Smooth muscle cell (in vitro differentiated cells): Measurements from ENCODE around the gene ATP6AP1. TPM values are rescaled to one million over a fixed set of nuclear protein-coding genes. Genes with fewer than 3 reads are reported as not detected.

Experiments
- DNase-seq: peaks from one replicate; lab custom pipeline; 2025; ENCODE audit not compliant: unreplicated experiment; lab: John Stamatoyannopoulos, UW
- H2AFZ ChIP-seq: fragments of 200-600 bp; sonication (generic); 2 replicates; pipeline ENCODE4 v1.6.0; 2016; ENCODE audit warnings: antibody characterized with exemption, low read depth, mild to moderate bottlenecking
- H3F3A ChIP-seq: fragments of 200-600 bp; sonication (generic); 2 replicates; pipeline ENCODE4 v1.6.0; 2017; ENCODE audit warnings: antibody characterized with exemption, low read depth
- H3K27ac ChIP-seq: fragments of 200-600 bp; sonication (generic); 2 replicates; pipeline ENCODE4 v1.5.1; 2016; ENCODE audit warnings: low read depth, mild to moderate bottlenecking
- H3K27me3 ChIP-seq: fragments of 200-600 bp; sonication (generic); 2 replicates; pipeline ENCODE4 v1.6.1; 2016; ENCODE audit warnings: low read depth, mild to moderate bottlenecking
- H3K36me3 ChIP-seq: fragments of 200-600 bp; sonication (generic); 2 replicates; pipeline ENCODE4 v1.5.1; 2016; ENCODE audit warnings: low read depth
- H3K4me1 ChIP-seq: fragments of 200-600 bp; sonication (generic); 2 replicates; pipeline ENCODE4 v1.5.1; 2016; ENCODE audit warnings: low read depth
- H3K4me2 ChIP-seq: fragments of 200-600 bp; sonication (generic); 2 replicates; pipeline ENCODE4 v1.6.0; 2016; ENCODE audit warnings: mild to moderate bottlenecking
- H3K4me3 ChIP-seq: fragments of 200-600 bp; sonication (generic); 2 replicates; pipeline ENCODE4 v1.5.1; 2016; ENCODE audit warnings: mild to moderate bottlenecking
- H3K79me2 ChIP-seq: fragments of 200-600 bp; sonication (generic); 2 replicates; pipeline ENCODE4 v1.6.0; 2016; ENCODE audit warnings: low read depth, mild to moderate bottlenecking
- H3K9ac ChIP-seq: fragments of 200-600 bp; sonication (generic); 2 replicates; pipeline ENCODE4 v1.6.0; 2016; ENCODE audit warnings: low read depth
- H3K9me3 ChIP-seq: fragments of 200-600 bp; sonication (generic); replicated peaks from 2 replicates; pipeline ENCODE4 v1.5.1; 2016; ENCODE audit warnings: low read depth
- H4K20me1 ChIP-seq: fragments of 200-600 bp; sonication (generic); 2 replicates; pipeline ENCODE4 v1.6.0; 2016; ENCODE audit warnings: low read depth
- WGBS: methylation state at CpG from one replicate; pipeline ENCODE4 v1.1.7; 2016; ENCODE audit warnings: low lambda C conversion rate; 5-methylcytosine and 5-hydroxymethylcytosine counted together
- polyA plus RNA-seq: library from polyadenylated mRNA; unstranded; fragments of >200 nt; fragmentation: Nextera tagmentation; extraction: Ambion mirVana; gene quantifications from 2 replicates; pipeline ENCODE4 v1.2.1, GENCODE V29; 2016
- total RNA-seq: library from RNA; depleted of rRNA; stranded (reverse); fragments of >200 nt; gene quantifications from 2 replicates; pipeline ENCODE4 v1.2.3, GENCODE V29; 2014
- TF ChIP-seq, protein P1 (sequence below): fragments of 200-600 bp; sonication (generic); IDR thresholded peaks from 2 replicates; pipeline ENCODE4 v1.5.1; 2017; ENCODE audit warnings: borderline replicate concordance, mild to moderate bottlenecking, antibody characterized with exemption; ENCODE audit not compliant: insufficient read depth, poor library complexity, severe bottlenecking

The ATP6AP1 gene
- total and polyA plus RNA-seq, 2 experiments from 2014 or later = 104 to 193 TPM

DNA sequence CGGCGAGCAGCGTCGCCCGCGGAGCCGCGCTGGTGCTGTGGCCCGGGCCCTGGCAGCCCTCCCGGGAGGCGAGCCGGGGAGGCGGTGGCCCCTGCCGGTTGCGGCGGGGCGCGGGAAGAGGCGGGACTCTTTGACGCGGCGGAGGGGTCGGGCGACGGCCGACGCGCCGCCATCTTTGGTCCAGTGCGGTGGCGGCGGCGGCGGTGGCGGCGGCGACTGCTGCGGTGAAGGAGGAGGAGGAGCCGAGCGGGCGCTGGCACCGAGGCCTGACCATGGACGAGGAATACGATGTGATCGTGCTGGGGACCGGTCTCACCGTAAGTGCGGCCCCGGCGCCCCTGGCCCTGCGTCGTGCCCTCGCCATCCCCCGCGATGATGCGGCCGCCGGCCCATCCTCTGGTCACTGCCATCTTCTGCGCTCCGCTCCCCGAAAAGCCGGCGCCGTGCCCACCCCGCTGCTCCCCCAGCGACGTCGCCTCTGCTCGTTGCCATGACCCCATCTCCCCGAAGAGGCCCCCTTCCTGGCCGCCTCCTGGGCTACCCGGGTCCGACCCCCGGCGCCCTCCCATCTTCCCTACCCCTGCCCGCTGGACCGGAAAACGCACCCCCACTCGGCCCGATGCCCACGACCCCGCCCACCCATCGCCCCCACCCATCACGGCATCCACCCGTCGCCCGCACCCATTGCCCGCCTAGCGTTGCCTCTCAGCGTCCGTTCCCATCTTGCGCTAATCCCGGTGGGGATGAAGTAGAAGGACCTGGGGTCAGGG is 8.7 kb downstream of the ATP6AP1 start, which contains the start of gene GDI1:
Gene GDI1 (plus strand): TSS at position 172 of the 770 bp plus-strand sequence. CDS start 101 bp downstream, at position 273.
- WGBS = 40% methylated on average over 22 of the region's 93 CpGs
- peaks cover 4% of the 10 kb centered on the region for H3K4me1 ChIP-seq
- no peaks in the 10 kb centered on the region for H3F3A ChIP-seq
- H3K79me2 ChIP-seq = peaks cover 40% of the 10 kb centered on the region
- H3K9ac ChIP-seq = peak within 1 kb of the TSS; percentile 85
- H3K9me3 ChIP-seq = no peaks in the 10 kb centered on the region
- peaks cover 26% of the 10 kb centered on the region for H4K20me1 ChIP-seq
- peak within 1 kb of the TSS; percentile 56 for H3K4me3 ChIP-seq
- no peak for DNase-seq
- TF ChIP-seq, protein P1, sequence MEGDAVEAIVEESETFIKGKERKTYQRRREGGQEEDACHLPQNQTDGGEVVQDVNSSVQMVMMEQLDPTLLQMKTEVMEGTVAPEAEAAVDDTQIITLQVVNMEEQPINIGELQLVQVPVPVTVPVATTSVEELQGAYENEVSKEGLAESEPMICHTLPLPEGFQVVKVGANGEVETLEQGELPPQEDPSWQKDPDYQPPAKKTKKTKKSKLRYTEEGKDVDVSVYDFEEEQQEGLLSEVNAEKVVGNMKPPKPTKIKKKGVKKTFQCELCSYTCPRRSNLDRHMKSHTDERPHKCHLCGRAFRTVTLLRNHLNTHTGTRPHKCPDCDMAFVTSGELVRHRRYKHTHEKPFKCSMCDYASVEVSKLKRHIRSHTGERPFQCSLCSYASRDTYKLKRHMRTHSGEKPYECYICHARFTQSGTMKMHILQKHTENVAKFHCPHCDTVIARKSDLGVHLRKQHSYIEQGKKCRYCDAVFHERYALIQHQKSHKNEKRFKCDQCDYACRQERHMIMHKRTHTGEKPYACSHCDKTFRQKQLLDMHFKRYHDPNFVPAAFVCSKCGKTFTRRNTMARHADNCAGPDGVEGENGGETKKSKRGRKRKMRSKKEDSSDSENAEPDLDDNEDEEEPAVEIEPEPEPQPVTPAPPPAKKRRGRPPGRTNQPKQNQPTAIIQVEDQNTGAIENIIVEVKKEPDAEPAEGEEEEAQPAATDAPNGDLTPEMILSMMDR = no peak
- H3K4me2 ChIP-seq = peak within 1 kb of the TSS; percentile 84
- H3K27me3 ChIP-seq = no peaks in the 10 kb centered on the region
- H3K36me3 ChIP-seq = no peaks in the 10 kb centered on the region
- no peak within 1 kb of the TSS for H2AFZ ChIP-seq
- H3K27ac ChIP-seq = peak within 1 kb of the TSS; percentile 82

DNA sequence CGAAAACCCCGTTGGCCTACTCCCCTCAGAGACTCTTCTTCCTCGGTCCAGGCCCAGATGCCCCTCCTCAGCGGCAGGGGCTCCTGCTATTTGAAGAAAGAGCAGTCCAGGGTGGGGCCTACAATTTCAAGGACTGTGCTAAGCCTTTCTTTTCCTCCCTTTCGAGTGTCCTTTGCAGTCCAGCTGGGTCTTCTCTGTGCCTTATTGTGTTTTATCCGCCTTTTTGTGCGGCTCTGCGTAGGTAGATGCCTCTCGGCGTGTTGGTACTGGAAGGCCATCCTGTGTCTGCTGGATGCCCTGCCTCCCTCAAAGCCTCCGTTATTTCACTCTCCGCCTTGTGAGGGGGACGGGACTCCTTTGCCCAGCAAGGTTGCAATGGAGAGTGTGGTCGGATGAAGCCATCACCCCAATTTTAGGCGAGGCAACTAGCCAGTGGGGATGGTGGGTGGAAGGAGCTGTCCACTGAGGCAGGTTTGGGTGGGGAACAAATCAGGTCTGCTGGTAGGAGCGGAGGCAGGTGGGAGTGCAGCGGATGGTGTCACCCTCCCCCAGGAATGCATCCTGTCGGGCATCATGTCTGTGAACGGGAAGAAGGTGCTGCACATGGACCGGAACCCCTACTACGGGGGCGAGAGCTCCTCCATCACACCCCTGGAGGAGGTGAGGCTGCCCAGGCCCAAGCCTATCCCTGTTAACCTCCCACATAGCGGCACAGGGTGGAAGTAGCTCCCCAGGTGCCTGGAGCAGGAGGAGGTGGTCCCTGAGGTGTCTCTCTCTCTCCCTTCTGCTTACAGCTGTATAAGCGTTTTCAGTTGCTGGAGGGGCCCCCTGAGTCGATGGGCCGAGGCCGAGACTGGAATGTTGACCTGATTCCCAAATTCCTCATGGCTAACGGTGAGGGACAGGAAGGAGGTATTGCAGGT is 9.8 kb downstream of the ATP6AP1 start:
- no peak for DNase-seq
- WGBS = 69% methylated on average over 28 of the region's 28 CpGs
- peaks cover 26% of the 10 kb centered on the region for H4K20me1 ChIP-seq
- H3K36me3 ChIP-seq = no peaks in the 10 kb centered on the region
- H3K79me2 ChIP-seq = peaks cover 40% of the 10 kb centered on the region
- H3K9me3 ChIP-seq = no peaks in the 10 kb centered on the region
- peaks cover 4% of the 10 kb centered on the region for H3K4me1 ChIP-seq
- H2AFZ ChIP-seq = no peak overlapping the region
- H3K9ac ChIP-seq = peak overlapping the region; percentile 85
- no peak overlapping the region for H3K27ac ChIP-seq
- H3K4me2 ChIP-seq = peak overlapping the region; percentile 84
- H3F3A ChIP-seq = no peaks in the 10 kb centered on the region
- peak overlapping the region; percentile 56 for H3K4me3 ChIP-seq
- TF ChIP-seq, protein P1 = no peak
- no peaks in the 10 kb centered on the region for H3K27me3 ChIP-seq

DNA sequence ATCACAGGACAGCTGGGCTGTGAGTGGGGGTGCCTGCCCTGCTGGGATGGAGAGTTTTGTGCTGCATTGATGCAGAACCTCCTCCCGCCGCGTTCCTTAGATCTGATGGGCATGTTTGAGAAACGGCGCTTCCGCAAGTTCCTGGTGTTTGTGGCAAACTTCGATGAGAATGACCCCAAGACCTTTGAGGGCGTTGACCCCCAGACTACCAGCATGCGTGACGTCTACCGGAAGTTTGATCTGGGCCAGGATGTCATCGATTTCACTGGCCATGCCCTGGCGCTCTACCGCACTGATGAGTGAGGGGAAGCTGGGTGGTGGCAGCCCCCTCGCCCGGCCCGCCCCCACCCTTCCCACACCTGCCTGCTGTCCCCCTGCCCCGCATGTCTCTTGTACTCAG is 11.4 kb downstream of the ATP6AP1 start:
- Histone ChIP-seq H3F3A (no peaks in the 10 kb centered on the region), H3K79me2 (peaks cover 46% of the 10 kb centered on the region), H2AFZ (no peak overlapping the region), H3K4me3 (no peak overlapping the region), H3K36me3 (no peaks in the 10 kb centered on the region), H3K27ac (no peak overlapping the region), H3K9me3 (no peaks in the 10 kb centered on the region), H3K4me1 (peaks cover 5% of the 10 kb centered on the region), H4K20me1 (peaks cover 26% of the 10 kb centered on the region), H3K27me3 (no peaks in the 10 kb centered on the region), H3K4me2 (no peak overlapping the region), H3K9ac (no peak overlapping the region)
- DNase-seq = no peak
- TF ChIP-seq, protein P1 = no peak
- 92% methylated on average over 12 of the region's 18 CpGs for WGBS
